ENCODE results near the gene CLK1. TPM values are rescaled to one million over a fixed set of nuclear protein-coding genes. Genes with fewer than 3 reads are reported as not detected.
A peak's percentile ranks its signal among the peaks of the same experiment; 100 is the strongest.
"Not testable (repeated sequence)": the region's sequence is repeated elsewhere in the genome, so short reads cannot be mapped to it uniquely, and the experiment has no call there.

Gene CLK1
- total RNA-seq, 1 donor from 2014 or later, result 215 TPM

GRCh38 chr2:200851398-200852248, 12.8 kb downstream of the CLK1 start:
- no peak for DNase-seq

- no peak for DNase-seq
Observed at GRCh38 chr2:200850512-200851256, 13.8 kb downstream of the CLK1 start.

- DNase-seq, result no peak
Observed at GRCh38 chr2:200847939-200848338, 16.5 kb downstream of the CLK1 start.

- DNase-seq, result no peak
Observed at GRCh38 chr2:200847269-200847668, 17.2 kb downstream of the CLK1 start.

- no peak for DNase-seq
Observed at GRCh38 chr2:200845669-200846325, 18.7 kb downstream of the CLK1 start.

GRCh38 chr2:200845194-200845593, 19.3 kb downstream of the CLK1 start:
- no peak for DNase-seq

- DNase-seq, result no peak
Observed at GRCh38 chr2:200843993-200844948, 20.2 kb downstream of the CLK1 start.

GRCh38 chr2:200839513-200839912, 24.9 kb downstream of the CLK1 start:
- DNase-seq, result no peak

GRCh38 chr2:200834701-200835100, 29.8 kb downstream of the CLK1 start:
- no peak for DNase-seq

GRCh38 chr2:200829258-200829655, 35.2 kb downstream of the CLK1 start:
- no peak for DNase-seq

GRCh38 chr2:200828572-200829257, 35.7 kb downstream of the CLK1 start:
- DNase-seq, result no peak

- DNase-seq, result no peak
Observed at GRCh38 chr2:200828104-200828503, 36.4 kb downstream of the CLK1 start.

- no peak for DNase-seq
Observed at GRCh38 chr2:200821686-200822245, 42.7 kb downstream of the CLK1 start.

- DNase-seq, result no peak
Observed at GRCh38 chr2:200820573-200821234, 43.8 kb downstream of the CLK1 start.

GRCh38 chr2:200818732-200819131, 45.7 kb downstream of the CLK1 start:
- DNase-seq, result not testable (repeated sequence)

- no peak for DNase-seq
Observed at GRCh38 chr2:200814917-200815316, 49.5 kb downstream of the CLK1 start.

- DNase-seq, result no peak
Observed at GRCh38 chr2:200814276-200814815, 50.1 kb downstream of the CLK1 start.

GRCh38 chr2:200812122-200813022, 52.1 kb downstream of the CLK1 start:
- DNase-seq, result peak; percentile 19

Data from skin of body (tissue), 2 donors.